Ovary (tissue), 3 donors: ENCODE data around the gene KIAA1328.

Source experiments
- EP300 ChIP-seq: sonication (generic); formaldehyde crosslinking; IDR thresholded peaks from one replicate; pipeline ENCODE4 v1.6.1; 2017; ENCODE audit warnings: antibody characterized with exemption
- POLR2A ChIP-seq: fragments of 450-650 bp; IDR thresholded peaks from one replicate; pipeline ENCODE4 v1.6.1; 2017; ENCODE audit warnings: antibody characterized with exemption, mild to moderate bottlenecking, moderate library complexity
- TF ChIP-seq, protein P1 (sequence below), 3 donors: fragments of 450-650 bp in 2 of 3; fragments of 200-600 bp in 1 of 3; IDR thresholded peaks; one replicate each; pipeline versions ENCODE4 v1.5.1 to v1.8.0; 2016 to 2022; ENCODE audit warnings: antibody characterized with exemption in 3 of 3, mild to moderate bottlenecking in 1 of 3
- donor health status: DM: no; HTN: no; CAD: no.

DNA sequence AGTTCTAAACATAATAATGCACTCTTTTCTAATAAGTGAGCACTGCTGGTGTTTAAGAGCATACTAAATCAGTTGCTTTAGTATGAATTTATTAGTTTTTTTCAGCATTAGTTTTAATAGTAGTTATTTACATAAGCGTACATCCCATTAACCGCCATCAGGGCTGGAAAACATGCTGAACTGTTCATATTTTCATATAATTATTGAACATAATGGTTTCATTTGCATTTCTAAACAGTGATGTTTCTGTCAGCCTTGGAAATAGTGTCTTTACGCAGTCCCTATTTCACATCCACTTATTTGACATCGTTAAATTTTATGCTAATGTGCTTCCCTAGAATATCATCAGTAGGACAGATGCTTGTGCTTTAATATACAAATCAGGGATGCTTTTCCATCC, 71.5 kb downstream of the KIAA1328 start:
- TF ChIP-seq, protein P1, sequence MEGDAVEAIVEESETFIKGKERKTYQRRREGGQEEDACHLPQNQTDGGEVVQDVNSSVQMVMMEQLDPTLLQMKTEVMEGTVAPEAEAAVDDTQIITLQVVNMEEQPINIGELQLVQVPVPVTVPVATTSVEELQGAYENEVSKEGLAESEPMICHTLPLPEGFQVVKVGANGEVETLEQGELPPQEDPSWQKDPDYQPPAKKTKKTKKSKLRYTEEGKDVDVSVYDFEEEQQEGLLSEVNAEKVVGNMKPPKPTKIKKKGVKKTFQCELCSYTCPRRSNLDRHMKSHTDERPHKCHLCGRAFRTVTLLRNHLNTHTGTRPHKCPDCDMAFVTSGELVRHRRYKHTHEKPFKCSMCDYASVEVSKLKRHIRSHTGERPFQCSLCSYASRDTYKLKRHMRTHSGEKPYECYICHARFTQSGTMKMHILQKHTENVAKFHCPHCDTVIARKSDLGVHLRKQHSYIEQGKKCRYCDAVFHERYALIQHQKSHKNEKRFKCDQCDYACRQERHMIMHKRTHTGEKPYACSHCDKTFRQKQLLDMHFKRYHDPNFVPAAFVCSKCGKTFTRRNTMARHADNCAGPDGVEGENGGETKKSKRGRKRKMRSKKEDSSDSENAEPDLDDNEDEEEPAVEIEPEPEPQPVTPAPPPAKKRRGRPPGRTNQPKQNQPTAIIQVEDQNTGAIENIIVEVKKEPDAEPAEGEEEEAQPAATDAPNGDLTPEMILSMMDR (IDR thresholded peaks at IDR 0.05): no peak
- no peak for TF ChIP-seq EP300
- TF ChIP-seq POLR2A: no peak
